Panc1 (cell line): ENCODE data around the gene MREG. TPM values are rescaled to one million over a fixed set of nuclear protein-coding genes. Genes with fewer than 3 reads are reported as not detected.

ENCODE experiments used
- ATAC-seq: fragments of 200-7000 bp; cut with Tn5 transposase; 2 replicates; pipeline ENCODE4 v1.9.1; 2020; ENCODE audit warnings: mild to moderate bottlenecking, moderate library complexity
- BruUV-seq: library from RNA; stranded (reverse); fragments of 400-500 nt; replicated peaks from 2 replicates; lab custom pipeline; 2021; lab: Mats Ljungman, UMichigan
- CTCF ChIA-PET: fragments of 300-600 bp; sonication (Branson Sonifier 250); formaldehyde crosslinking; loops from one replicate; lab custom pipeline; 2022; ENCODE audit warnings: antibody characterized with exemption; lab: Charles Lee
- POLR2A ChIA-PET: fragments of 300-600 bp; sonication (Branson Sonifier 250); formaldehyde crosslinking; loops from one replicate; lab custom pipeline; 2022; ENCODE audit warnings: antibody characterized with exemption; lab: Charles Lee
- DNase-seq: peaks from one replicate; pipeline ENCODE4 v3.0.0-alpha.2; 2010; ENCODE audit warnings: low read depth, low spot score
- H3K27ac ChIP-seq: 2 replicates; pipeline ENCODE4 v1.5.1; 2011; ENCODE audit warnings: mild to moderate bottlenecking, low read length, inconsistent platforms
- H3K27me3 ChIP-seq: fragments of 200-500 bp; sonication (Bioruptor generic); 2 replicates; pipeline ENCODE4 v1.6.0; 2014; ENCODE audit warnings: low read length, inconsistent platforms; ENCODE audit not compliant: control insufficient read depth, insufficient read depth
- H3K36me3 ChIP-seq: fragments of 200-500 bp; sonication (Bioruptor generic); 2 replicates; pipeline ENCODE4 v1.5.1; 2014; ENCODE audit warnings: inconsistent platforms, mild to moderate bottlenecking, low read length, moderate library complexity; ENCODE audit not compliant: control insufficient read depth, insufficient read depth
- H3K4me1 ChIP-seq: 2 replicates; pipeline ENCODE4 v1.5.1; 2011; ENCODE audit warnings: inconsistent platforms, mild to moderate bottlenecking, low read length, moderate library complexity; ENCODE audit not compliant: control insufficient read depth, insufficient read depth
- H3K4me3 ChIP-seq, 2 experiments: 2 replicates each; pipeline ENCODE4 v1.5.1; 2011 to 2012; ENCODE audit warnings: low read depth in 2 of 2, low read length in 2 of 2, mild to moderate bottlenecking in 2 of 2, inconsistent platforms in 1 of 2, moderate library complexity in 1 of 2
- H3K9me3 ChIP-seq: fragments of 200-500 bp; sonication (Bioruptor generic); 2 replicates; pipeline ENCODE4 v1.5.1; 2014; ENCODE audit warnings: low read depth, mild to moderate bottlenecking, inconsistent platforms, low read length, moderate library complexity; ENCODE audit not compliant: control insufficient read depth, insufficient read depth
- POLR2AphosphoS5 ChIP-seq: IDR thresholded peaks from 2 replicates; pipeline ENCODE4 v1.6.1; 2012; ENCODE audit warnings: mild to moderate bottlenecking, low read depth, low read length, moderate library complexity
- SIN3A ChIP-seq: IDR thresholded peaks from 2 replicates; pipeline ENCODE4 v1.6.1; 2012; ENCODE audit warnings: low read depth, mild to moderate bottlenecking, low read length, moderate library complexity, borderline replicate concordance; ENCODE audit not compliant: insufficient read depth
- TCF7L2 ChIP-seq: IDR thresholded peaks from 2 replicates; pipeline ENCODE4 v1.6.1; 2011; ENCODE audit warnings: mild to moderate bottlenecking, low read depth, low read length, inconsistent platforms
- in situ Hi-C: cut with HindIII; loops from 2 replicates; pipeline ENCODE4 v1.10.0; 2016; ENCODE audit warnings: low sequenced_read_pairs, low pct_unique_long_range_greater_than_20kb
- intact Hi-C: fragments of 100-400 bp; cut with micrococcal nuclease; formaldehyde crosslinking; loops from one replicate; pipeline ENCODE4 v1.10.0; 2022; ENCODE audit not compliant: unreplicated experiment
- total RNA-seq: library from RNA; stranded (reverse); gene quantifications from one replicate; pipeline ENCODE4 v1.2.1, GENCODE V29; 2021; ENCODE audit not compliant: unreplicated experiment
- TF ChIP-seq, protein P1 (sequence below), 2 experiments: IDR thresholded peaks; 2 replicates each; pipeline ENCODE4 v1.6.1; 2011 to 2012; ENCODE audit warnings: low read depth in 2 of 2, control low read depth in 1 of 2, low read length in 1 of 2, mild to moderate bottlenecking in 1 of 2, moderate library complexity in 1 of 2; ENCODE audit not compliant: insufficient read depth in 1 of 2
- TF ChIP-seq, protein P2 (sequence below): fragments of 450-650 bp; IDR thresholded peaks from 2 replicates; pipeline ENCODE4 v1.5.1; 2017; ENCODE audit warnings: mild to moderate bottlenecking

The MREG gene
- total RNA-seq, 1 experiment from 2014 or later, result 19.2 TPM

GRCh38 chr2:215946586-215946985, 66.8 kb downstream of the MREG start:
- CTCF ChIA-PET, result interaction anchor here (0.6 kb wide), 1 partner anchor 65 kb away, joined by 8 read pairs; no protein-coding TSS in a partner anchor
- Histone ChIP-seq H3K4me1 (no peaks in the 10 kb centered on the region), H3K27ac (no peak overlapping the region), H3K4me3 (no peak overlapping the region), H3K36me3 (no peaks in the 10 kb centered on the region; the same call in 1 of the 2 replicates), H3K9me3 (no peaks in the 10 kb centered on the region), H3K27me3 (no peaks in the 10 kb centered on the region)
- no TSS peak for BruUV-seq
- DNase-seq (no peak), ATAC-seq (no peak)
- in situ Hi-C loops (no loop called here), intact Hi-C loops (no loop called here)
- POLR2A ChIA-PET, result no interaction called here
- TF ChIP-seq SIN3A (no peak), TCF7L2 (no peak), POLR2AphosphoS5 (no peak)
- TF ChIP-seq, protein P1, sequence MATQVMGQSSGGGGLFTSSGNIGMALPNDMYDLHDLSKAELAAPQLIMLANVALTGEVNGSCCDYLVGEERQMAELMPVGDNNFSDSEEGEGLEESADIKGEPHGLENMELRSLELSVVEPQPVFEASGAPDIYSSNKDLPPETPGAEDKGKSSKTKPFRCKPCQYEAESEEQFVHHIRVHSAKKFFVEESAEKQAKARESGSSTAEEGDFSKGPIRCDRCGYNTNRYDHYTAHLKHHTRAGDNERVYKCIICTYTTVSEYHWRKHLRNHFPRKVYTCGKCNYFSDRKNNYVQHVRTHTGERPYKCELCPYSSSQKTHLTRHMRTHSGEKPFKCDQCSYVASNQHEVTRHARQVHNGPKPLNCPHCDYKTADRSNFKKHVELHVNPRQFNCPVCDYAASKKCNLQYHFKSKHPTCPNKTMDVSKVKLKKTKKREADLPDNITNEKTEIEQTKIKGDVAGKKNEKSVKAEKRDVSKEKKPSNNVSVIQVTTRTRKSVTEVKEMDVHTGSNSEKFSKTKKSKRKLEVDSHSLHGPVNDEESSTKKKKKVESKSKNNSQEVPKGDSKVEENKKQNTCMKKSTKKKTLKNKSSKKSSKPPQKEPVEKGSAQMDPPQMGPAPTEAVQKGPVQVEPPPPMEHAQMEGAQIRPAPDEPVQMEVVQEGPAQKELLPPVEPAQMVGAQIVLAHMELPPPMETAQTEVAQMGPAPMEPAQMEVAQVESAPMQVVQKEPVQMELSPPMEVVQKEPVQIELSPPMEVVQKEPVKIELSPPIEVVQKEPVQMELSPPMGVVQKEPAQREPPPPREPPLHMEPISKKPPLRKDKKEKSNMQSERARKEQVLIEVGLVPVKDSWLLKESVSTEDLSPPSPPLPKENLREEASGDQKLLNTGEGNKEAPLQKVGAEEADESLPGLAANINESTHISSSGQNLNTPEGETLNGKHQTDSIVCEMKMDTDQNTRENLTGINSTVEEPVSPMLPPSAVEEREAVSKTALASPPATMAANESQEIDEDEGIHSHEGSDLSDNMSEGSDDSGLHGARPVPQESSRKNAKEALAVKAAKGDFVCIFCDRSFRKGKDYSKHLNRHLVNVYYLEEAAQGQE (IDR thresholded peaks at IDR 0.05; ENCODE audit: insufficient read depth in 1 of 2, low read depth in 2 of 2, low read length in 1 of 2), result no peak
- TF ChIP-seq, protein P2, sequence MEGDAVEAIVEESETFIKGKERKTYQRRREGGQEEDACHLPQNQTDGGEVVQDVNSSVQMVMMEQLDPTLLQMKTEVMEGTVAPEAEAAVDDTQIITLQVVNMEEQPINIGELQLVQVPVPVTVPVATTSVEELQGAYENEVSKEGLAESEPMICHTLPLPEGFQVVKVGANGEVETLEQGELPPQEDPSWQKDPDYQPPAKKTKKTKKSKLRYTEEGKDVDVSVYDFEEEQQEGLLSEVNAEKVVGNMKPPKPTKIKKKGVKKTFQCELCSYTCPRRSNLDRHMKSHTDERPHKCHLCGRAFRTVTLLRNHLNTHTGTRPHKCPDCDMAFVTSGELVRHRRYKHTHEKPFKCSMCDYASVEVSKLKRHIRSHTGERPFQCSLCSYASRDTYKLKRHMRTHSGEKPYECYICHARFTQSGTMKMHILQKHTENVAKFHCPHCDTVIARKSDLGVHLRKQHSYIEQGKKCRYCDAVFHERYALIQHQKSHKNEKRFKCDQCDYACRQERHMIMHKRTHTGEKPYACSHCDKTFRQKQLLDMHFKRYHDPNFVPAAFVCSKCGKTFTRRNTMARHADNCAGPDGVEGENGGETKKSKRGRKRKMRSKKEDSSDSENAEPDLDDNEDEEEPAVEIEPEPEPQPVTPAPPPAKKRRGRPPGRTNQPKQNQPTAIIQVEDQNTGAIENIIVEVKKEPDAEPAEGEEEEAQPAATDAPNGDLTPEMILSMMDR, result no peak

GRCh38 chr2:215942194-215942593, 71.2 kb downstream of the MREG start:
- no peak for ATAC-seq
- CTCF ChIA-PET, result no interaction called here

More at GRCh38 chr2:215942194-215942593, 71.2 kb downstream of the MREG start:
- Histone ChIP-seq H3K9me3 (no peaks in the 10 kb centered on the region), H3K27ac (no peak overlapping the region), H3K27me3 (no peaks in the 10 kb centered on the region), H3K4me3 (no peak overlapping the region), H3K4me1 (no peaks in the 10 kb centered on the region), H3K36me3 (no peaks in the 10 kb centered on the region; the same call in 1 of the 2 replicates)
- in situ Hi-C loops, result no loop called here
- TF ChIP-seq, protein P1 (IDR thresholded peaks at IDR 0.05; ENCODE audit: insufficient read depth in 1 of 2, low read depth in 2 of 2, low read length in 1 of 2), result no peak
- TF ChIP-seq POLR2AphosphoS5, result no peak
- TF ChIP-seq SIN3A, result no peak
- no peak for TF ChIP-seq TCF7L2
- TF ChIP-seq, protein P2, result no peak
- intact Hi-C loops, result no loop called here
- BruUV-seq, result no TSS peak
- POLR2A ChIA-PET, result no interaction called here
- DNase-seq, result no peak
